Left ventricle myocardium superior (tissue), 1 donor: ENCODE measurements around the gene ABHD11. TPM values are rescaled to one million over a fixed set of nuclear protein-coding genes. Genes with fewer than 3 reads are reported as not detected.
A peak's percentile ranks its signal among the peaks of the same experiment; 100 is the strongest.

Source experiments
- ATAC-seq: fragments of 200-7000 bp; cut with Tn5 transposase; one replicate; pipeline ENCODE4 v1.9.1; 2020; ENCODE audit warnings: mild to moderate bottlenecking, moderate library complexity
- DNase-seq: peaks from one replicate; pipeline ENCODE4 v3.0.0-alpha.2; 2020
- intact Hi-C: fragments of 100-400 bp; cut with micrococcal nuclease; formaldehyde crosslinking; loops from one replicate; pipeline ENCODE4 v1.11.0; 2022
- total RNA-seq: library from RNA; stranded (reverse); fragmentation: NEBNext Ultra II Directional; extraction: Animal tissue kit (Norgen Biotek cat#: 25700); gene quantifications from one replicate; pipeline ENCODE4 v1.2.1, GENCODE V29; 2021
- donor health status: DM: no; HTN: yes; CAD: no; lungs with severe emphysema.

Gene ABHD11
- total RNA-seq, 1 donor from 2014 or later = 24.0 TPM

DNA sequence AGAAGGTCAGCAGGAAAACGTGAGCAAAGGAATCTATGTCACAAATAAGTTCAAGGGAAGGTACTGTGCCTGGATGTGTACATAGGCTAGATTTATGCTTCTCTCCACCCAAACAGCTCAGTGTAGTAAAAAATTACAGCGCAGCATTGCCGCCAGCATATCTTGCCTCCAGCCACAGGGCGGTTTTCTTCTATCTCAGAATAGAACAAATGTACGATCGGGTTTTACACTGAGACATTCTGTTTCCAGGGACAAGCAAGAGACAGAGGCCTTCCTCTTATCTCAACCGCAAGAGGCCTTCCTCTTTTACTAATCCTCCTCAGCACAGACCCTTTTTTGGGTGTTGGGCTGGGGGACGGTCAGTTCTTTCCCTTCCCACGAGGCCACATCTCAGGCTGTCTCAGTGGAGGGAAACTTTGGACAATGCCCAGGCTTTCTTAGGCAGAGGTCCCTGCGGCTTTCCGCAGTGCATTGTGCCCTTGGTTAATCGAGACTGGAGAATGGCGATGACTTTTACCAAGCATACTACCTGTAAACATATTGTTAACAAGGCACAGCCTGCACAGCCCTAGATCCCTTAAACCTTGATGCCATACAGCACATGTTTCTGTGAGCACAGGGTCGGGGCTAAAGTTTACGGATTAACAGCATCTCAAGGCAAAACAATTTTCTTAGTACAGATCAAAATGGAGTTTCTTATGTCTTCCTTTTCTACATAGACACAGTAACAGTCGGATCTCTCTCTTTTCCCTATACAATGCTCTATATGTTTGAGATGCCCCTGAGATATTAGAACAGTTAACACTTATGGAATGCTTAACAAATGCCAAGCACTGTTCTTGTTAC, 11.6 kb upstream of the ABHD11 start:
- DNase-seq (no peak), ATAC-seq (no peak)
- intact Hi-C loops = no loop called here

DNA sequence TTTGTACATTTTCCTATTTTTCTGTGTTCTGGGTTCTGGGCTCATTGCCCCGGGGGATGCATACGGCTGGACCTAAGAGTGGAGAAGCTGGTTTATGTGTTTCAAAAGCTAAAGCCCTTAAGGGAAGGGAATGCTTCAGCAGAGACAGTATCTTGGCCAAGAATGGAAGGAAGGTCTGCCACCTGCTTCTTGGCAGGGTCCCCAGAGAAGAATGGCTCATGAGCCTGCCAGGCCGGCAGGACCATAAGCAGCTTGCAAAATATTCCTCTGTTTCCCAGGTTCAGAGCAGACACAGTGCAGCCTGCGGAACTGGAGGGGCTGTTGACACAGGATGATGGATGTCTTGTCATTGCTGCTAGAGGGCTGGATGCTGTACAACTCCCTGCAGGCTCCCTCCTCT, 7.8 kb upstream of the ABHD11 start:
- no peak for DNase-seq
- intact Hi-C loops = no loop called here
- peak; percentile 52 for ATAC-seq

DNA sequence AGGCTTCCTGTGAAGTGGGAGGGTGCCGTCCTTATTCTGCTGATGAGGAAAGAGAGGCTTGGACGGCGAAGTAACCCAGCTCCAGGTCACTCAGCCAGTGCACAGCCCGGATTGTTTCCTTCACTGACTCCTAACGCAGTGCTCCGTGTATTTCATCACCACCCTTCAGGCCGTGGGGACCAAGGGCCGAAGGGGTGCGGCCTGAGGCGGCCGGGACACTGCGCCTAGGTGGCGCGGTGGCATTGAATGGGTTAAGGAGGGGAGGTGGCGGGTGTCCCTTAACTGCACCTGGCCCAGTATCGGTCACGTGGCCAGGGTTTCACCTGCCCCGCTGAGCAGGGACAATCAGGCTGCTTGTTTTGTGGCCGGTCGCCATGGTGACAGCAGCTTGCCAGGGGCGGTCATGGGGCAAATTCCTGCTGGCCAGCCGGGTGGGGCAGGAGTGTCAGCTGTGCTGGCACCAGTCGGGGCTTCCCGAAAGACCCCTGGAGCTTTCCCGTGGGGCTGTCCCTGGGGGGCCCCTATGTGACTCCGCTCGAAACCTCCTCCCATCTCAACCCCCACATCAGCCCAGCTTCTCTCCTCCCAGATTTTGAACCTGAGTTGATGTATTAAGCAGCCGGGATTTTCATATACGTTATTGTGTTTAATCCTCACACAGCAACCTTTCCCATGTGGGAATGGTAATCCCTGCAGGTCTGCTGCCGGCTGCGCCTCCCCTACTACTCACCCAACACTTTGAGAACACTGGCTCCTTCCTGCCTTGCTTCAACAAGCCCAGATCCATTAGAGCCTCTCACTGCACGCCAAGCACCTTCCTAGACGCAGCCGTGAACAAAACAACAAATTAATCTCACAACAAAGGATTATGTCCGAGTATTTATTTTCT, 4.4 kb upstream of the ABHD11 start:
- intact Hi-C loops = no loop called here
- ATAC-seq = no peak
- no peak for DNase-seq

DNA sequence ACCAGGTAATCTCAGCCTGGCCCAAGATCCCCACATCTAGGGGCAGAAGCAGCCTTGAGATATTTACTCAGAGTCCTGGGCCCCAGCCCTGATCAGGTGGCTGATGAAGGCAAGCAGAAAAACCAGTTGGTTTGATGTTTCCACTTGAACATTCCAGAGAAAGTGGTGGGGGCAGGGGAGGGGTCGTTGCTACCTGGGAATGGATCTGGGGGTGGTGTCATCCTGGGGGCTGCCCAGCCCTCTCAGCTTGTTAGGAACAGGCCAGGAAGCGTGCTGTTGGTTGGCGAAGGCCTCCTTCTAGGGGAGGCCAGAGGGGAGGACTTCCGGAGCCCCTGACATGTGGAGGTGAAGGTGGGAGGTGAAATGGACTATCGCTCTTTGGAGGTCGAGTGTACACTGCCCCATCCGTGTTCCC, 3.7 kb upstream of the ABHD11 start:
- intact Hi-C loops = no loop called here
- no peak for DNase-seq
- ATAC-seq = no peak

DNA sequence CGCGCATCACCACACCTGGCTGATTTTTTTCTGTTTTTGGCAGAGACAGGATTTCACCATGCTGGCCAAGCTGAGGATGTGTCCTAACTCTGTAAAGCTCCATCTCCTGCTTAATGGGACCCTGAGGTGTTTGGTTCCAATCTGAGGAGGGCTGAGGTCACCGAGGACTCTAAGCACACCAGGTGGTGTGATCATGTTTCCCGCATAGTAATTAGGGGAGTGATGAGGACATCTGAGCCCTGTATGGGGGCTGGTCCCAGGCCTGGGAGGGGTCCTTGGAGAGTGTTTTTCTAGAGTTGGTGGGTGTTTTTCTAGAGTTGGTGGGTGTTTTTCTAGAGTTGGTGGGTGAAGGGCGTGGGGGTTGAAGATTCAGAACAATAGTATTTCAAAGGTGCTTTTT, 3.0 kb upstream of the ABHD11 start:
- no peak for DNase-seq
- ATAC-seq = no peak
- intact Hi-C loops = no loop called here

DNA sequence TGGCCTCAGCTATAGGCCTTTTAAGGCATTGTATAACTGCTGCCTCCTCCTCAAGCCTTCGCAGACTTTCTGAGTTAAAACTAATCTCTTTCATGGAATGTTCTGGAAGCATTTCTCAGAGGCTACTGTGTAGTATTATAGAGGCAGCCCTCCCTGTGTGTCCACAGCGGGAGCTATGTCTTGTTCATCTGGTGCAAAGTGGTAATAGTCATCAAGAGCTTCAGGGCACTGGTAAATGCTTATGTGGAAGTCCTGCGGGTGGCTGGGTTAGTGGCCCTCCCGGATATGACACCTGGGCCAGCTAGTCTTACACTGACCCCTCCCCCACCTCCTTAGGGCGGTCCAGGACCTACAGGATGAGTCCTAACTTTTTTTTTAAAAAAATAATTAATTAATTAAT, 2.2 kb upstream of the ABHD11 start:
- DNase-seq (no peak), ATAC-seq (no peak)
- intact Hi-C loops = no loop called here

DNA sequence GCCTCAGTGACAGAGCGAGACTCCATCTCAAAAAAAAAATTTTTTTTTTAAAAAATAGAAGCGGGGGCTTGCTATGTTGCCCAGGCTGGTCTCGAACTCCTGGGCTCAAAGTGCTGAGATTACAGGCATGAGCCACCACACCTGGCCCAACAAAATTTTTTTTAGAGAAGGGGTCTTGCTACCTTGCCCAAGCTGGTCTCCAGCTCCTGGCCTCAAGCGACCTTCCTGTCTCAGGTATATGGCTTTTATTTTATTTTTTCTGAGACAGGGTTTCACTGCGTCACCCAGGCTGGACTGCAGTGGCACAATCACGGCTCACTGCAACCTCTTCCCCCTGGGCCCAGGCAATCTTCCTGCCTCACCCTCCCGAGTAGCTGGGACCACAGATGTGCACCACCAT, 1.6 kb upstream of the ABHD11 start:
- DNase-seq = no peak
- ATAC-seq = no peak
- intact Hi-C loops = no loop called here

DNA sequence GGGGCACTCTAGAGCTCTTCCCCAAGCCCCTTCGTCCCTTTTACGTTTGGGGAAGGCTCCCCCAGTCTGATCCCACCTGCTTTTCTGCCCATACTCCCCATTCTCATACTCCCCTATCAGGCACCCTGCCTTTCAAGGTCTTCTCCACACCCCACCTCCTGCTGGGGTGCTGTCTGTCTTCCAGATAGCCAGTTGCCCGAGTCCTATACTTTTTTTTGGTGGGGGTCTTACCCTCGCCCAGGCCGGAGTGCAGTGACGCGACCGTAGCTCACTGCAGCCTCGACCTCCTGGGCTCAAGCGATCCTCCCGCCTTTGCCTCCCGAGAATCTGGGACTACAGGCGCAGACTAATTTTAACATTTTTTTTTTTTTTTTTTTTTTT, 775 bp upstream of the ABHD11 start:
- DNase-seq (no peak), ATAC-seq (no peak)
- intact Hi-C loops = no loop called here

DNA sequence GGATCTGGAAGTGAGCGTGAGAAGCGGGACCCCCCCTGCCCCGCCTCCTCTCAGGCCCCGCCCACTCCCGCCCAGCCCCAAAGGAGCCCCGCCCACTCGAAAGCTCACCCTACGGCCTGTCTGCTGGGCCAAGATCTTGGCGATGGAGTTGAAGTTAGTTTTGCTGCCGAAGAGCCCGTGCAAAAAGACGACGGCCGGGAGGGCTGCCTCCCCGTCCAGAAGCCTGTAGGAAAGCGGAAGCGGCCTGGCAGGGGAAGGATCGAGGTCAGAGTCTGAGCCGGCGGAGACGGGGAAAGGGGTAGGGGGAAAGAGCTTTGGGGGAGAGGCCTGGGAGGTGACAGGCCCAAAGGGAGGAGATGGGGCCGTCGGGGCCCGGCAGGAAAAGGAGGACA, 386 bp downstream of the ABHD11 start:
- peak; percentile 56 for ATAC-seq
- DNase-seq = peak; percentile 63
- intact Hi-C loops = no loop called here

DNA sequence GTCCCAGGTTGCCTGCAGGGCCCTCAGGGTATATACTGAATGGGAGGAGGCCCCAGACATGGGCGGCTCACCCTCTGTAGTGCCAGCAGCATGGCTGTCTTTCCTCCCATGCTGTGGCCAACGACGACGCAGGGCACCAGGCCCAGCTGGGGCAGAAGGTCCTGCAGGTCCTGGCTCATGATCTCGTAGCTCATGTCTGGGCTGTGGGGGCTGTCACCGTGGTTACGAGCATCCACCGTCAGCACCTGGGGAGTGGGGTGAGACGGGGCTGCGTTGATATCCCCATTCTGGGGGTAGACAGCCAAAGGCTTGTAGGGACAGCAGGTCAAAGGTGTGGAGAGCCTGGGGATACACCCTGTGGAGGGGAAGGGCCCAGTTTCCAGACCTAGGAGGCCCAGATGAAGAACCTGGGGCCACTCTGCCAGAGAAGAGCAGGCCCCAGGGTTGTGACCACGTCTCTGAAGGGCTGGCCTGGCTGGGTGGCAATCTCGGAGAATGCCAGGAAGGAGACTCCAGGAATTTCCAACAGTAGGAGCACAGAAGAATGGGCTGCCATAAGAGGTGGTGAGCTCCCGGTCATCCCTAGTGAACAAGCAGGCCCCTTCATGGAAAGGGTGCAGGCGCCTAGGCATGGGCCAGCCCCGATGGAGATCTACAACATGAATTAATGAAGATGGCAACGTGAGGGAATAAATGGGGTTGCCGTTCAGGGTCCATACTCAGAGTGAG, 947 bp downstream of the ABHD11 start:
- intact Hi-C loops = no loop called here
- no peak for ATAC-seq
- no peak for DNase-seq

DNA sequence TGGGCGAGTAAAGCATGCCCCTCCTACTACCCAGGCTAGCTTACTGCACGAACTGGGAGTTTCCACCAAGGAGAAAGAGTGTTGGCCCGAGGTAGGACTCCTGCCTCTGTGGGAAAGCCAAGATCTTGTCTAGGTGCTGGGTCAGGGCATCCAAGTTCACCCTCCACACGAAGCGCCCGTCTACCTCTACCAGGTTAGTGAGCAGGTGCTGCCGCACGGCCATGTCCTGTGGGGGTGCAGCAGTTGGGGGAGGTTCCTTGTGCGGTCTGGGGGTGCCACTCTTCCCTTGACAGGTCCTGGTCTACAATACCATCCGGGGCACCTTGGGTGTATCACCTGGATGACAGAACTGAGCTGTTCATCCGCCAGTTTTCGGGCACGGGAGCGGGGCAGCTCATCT, 1.7 kb downstream of the ABHD11 start:
- ATAC-seq (no peak), DNase-seq (no peak)
- intact Hi-C loops = no loop called here

DNA sequence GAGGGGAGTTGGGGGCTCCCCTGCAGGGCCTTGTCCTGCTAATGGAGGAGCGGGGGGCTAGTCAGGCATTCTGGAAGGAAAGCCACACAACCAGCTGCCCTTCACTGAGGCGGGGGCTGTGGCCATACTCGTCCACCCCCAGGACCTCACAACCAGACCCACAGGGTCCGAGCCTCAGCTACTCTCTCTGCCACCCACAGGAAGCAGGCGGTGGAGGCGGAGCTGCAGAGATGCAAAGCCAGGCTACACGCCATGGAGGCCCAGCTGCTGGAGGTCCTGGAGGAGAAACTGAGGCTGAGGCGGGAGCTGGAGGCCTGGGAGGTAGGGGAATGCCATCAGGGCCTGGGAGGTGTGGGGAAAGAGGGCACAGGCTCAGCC, 3.1 kb downstream of the ABHD11 start:
- ATAC-seq (no peak), DNase-seq (no peak)
- intact Hi-C loops = no loop called here

DNA sequence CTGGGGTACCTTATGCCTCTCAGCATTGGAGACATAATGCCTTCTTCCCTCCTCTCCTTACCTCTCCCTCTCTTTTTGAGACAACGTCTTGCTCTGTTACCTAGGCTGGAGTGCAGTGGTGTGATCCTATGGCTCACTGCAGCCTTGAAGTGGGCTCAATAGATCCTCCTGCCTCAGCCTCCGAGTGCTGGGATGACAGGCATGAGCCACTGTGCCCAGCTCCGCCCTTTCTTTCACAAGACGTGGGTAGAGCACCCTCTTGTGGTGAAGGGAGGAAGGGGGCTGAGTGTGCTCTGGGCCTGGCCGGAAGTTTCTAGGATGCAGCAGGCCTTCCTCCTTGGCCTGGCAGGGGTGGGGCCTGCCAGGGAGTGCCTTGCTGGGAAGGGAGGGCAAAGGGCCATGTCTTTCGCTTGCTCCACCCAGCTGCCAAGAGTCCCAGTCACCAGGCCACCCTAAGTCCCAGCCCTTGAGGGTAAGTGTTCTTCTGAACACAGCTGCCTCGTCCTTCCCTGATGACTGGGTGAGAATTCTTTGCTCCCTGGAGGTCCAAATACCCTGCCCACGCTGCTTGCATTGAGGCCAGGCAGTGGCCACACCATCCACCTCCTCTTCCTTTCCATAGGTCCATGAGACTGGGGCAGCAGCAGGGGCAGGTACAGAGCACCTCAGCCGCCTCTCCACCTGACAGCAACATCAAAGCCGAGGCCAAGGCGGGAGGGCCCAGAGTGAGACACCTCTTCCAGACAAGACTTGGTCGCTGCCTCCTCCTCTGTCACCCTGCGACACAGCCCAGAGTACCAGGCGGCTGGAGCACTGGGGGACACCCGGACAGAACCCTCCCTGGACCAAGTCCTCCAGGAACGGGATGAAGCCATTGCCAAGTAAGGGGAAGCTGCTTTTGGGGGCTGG, 3.7 kb downstream of the ABHD11 start:
- ATAC-seq (peak; percentile 8), DNase-seq (peak; percentile 68)
- intact Hi-C loops = no loop called here

DNA sequence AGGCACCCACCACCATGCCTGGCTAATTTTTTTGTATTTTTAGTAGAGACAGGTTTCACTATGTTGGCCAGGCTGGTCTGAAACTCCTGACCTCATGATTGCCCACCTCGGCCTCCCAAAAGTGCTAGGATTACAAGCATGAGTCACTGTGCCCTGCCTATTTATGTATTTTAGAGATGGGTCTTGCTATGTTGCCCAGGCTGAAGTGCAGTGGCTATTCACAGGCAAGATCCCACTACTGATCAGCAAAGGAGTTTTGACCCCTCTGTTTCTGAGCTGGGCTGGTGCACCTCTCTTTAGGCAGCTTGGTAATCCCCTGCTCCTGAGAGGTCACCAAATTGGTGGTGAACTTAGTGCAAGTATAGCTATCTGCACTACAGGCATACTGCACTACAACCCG, 6.2 kb downstream of the ABHD11 start:
- intact Hi-C loops = no loop called here
- ATAC-seq (no peak), DNase-seq (no peak)

DNA sequence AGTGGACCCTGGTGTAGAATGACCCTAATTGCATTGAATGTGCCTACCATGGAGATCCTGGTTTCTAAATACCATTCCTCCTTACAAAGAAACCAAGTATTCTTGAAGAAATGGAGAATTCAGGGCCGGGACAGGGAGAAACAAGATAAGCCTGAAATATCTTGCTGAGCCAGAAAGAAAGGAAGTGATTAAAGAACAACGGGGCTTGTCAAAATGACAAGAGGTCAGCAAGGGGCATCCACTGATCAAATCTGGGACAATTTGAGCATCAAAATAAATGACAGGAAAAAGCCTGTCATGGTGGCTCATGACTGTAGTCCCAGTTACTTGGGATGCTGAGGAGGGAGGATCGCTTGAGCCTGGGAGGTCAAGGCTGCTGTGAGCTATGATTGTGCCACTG, 8.1 kb downstream of the ABHD11 start:
- DNase-seq (no peak), ATAC-seq (no peak)
- intact Hi-C loops = no loop called here

DNA sequence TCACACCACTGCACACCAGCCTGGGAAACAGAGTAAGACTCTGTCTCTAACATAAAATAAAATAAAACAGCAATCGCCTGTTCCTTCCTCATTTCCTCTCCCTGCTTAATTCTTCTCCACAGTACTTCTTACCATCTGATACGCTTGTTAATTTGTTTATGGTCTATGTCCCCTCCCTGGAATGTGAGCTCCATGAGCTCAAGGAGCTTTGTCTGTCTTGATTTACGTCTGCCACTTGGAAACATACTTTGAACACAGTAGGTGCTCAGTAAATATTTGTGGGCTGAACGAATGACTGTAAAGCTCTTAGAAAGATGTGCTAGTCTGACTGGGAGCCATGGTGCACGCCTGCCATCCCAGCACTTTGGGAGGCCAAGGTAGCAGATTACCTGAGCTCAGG, 10.1 kb downstream of the ABHD11 start:
- intact Hi-C loops = no loop called here
- DNase-seq (no peak), ATAC-seq (no peak)

DNA sequence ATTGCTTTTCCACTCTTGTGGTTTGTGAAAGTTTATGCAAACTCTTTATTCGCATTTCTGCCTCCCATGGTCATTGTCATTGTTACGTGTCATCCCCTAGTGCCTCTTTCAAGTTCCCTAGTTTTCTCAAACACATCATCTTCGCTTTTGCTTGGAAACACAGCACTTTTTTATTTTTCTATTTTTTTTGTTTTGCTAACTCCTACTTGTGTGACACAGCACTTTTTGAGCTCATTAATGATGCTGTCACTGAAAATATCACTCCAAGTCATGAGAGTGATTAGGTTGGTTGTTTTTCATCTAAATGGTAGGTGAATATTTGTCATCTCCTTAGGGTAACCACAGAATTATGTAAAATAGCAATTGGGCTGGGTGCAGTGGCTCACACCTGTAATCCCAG, 10.7 kb downstream of the ABHD11 start:
- intact Hi-C loops = no loop called here
- DNase-seq (no peak), ATAC-seq (no peak)

DNA sequence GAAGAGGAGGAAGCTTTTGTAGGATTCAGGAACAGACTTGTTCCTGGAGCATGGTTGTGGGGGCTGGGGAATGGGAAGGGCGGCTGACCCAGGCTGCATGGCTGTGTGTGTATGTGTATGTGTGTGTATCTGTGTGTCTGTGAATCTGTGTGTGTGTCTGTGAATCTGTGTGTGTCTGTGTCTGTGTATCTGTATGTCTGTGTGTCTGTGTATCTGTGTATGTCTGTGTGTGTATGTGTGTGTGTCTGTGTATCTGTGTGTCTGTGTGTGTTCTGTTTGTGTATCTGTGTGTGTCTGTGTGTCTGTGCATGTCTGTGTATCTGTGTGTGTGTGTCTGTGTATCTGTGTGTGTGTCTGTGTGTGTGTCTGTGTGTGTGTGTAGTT, 12.5 kb downstream of the ABHD11 start:
- intact Hi-C loops = no loop called here
- no peak for DNase-seq
- ATAC-seq = no peak

DNA sequence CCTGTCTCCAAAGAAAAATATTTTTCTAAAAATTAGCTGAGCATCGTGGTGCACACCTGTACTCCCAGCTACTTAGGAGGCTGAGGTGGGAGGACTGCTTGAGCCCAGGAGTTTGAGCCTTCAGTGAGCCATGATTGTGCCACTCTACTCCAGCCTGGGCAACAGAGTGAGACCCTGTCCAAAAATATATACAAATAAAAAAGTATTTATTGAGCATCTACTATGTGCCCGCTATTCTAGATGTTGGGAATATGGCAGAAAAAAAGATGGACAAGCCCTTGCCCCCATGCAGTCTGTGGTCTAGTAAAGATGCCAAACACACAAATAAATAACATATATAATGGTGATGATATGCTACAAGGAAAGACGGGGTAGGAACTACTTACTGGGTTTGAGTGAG, 14.8 kb downstream of the ABHD11 start:
- ATAC-seq (no peak), DNase-seq (no peak)
- intact Hi-C loops = loop anchor here (5.0 kb wide), 1 partner anchor 112 kb away; no protein-coding TSS in a partner anchor
